AG09309 (cell line): ENCODE data around the gene PSMD5.

Experiments used
- DNase-seq: peaks from one replicate; pipeline ENCODE4 v3.0.0-alpha.2; 2010; ENCODE audit warnings: low read depth
- H3K4me3 ChIP-seq: 2 replicates; pipeline ENCODE4 v1.5.1; 2011; ENCODE audit warnings: mild to moderate bottlenecking, low read depth, low read length, moderate library complexity; ENCODE audit not compliant: control insufficient read depth
- CTCF ChIP-seq: IDR thresholded peaks from 2 replicates; pipeline ENCODE4 v1.5.1; 2011; ENCODE audit warnings: mild to moderate bottlenecking, low read depth, low read length, inconsistent platforms; ENCODE audit not compliant: insufficient read depth, control insufficient read depth; ENCODE audit errors: missing control alignments

The PSMD5 gene

DNA sequence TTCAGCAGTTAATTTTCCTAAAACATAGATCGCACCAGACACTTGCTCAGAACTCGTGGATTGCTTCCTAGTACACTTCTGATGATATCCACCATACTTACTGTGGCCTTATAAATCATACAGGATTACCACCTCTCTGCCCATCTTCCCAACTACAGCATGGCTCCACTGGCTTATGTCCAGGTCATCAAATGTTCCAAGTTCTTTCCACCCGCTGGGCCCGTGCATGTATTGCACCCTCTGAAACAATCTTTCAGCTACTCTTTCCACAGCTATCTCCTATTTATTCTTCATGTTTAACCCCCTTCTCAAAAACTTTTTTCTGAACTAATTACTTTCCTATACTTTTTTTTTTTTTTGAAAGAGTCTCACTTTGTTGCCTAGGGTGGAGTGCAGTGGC is 68.0 kb downstream of the PSMD5 start:
- H3K4me3 ChIP-seq = no peak overlapping the region
- no peak for DNase-seq
- TF ChIP-seq CTCF = no peak

- no peak for DNase-seq
- no peak for TF ChIP-seq CTCF
- no peak overlapping the region for H3K4me3 ChIP-seq
Observed at GRCh38 chr9:120773256-120773655, 69.5 kb downstream of the PSMD5 start.

- H3K4me3 ChIP-seq = no peak overlapping the region
- TF ChIP-seq CTCF = no peak
- DNase-seq = no peak
Observed at GRCh38 chr9:120770931-120771330, 71.8 kb downstream of the PSMD5 start.

DNA sequence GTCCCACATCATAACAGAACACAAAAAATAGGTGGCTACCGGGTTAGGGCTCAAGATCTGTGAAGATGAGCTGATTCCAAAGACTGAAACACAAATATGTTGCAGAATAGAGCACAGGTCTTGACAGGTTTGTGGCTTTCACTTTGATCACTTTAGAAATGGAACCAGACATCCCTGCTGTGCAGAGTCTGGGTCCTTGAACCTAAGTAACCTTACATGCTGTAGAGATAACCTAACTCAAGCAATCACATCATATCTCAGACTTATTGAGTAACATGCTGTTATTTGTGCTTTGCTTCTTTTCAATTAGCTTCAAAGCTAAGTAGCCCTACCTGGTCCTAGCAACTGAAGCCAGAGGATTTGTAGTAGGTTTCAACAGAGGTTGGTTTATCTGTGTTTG is 73.8 kb downstream of the PSMD5 start:
- DNase-seq = no peak
- TF ChIP-seq CTCF = no peak

GRCh38 chr9:120768247-120768646 is 74.5 kb downstream of the PSMD5 start:
- H3K4me3 ChIP-seq = no peak overlapping the region
- no peak for DNase-seq
- no peak for TF ChIP-seq CTCF

More for the DNA sequence above, 73.8 kb downstream of the PSMD5 start:
- no peak overlapping the region for H3K4me3 ChIP-seq

DNA sequence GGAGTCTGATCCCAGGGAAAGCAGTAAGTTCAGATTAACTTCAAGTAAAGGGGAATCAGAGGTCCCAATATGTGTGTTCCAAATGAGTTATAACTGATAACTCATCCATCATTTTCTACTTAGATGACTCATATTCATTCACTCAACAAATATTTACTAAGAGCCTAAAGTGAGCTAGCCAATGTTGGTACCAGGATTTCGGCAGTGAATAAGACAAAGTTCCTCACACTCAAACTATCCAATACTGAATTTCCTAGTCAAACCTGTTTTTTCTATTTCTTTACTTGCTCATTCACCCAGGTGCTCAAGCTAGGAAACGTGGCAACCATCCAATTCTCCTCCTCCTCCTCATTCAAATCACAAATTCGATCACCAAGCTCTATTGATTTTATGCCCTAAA is 75.3 kb downstream of the PSMD5 start:
- no peak overlapping the region for H3K4me3 ChIP-seq
- DNase-seq = no peak
- no peak for TF ChIP-seq CTCF
